Endodermal cell (in vitro differentiated cells): Measurements from ENCODE around the gene COL1A1. TPM values are rescaled to one million over a fixed set of nuclear protein-coding genes. Genes with fewer than 3 reads are reported as not detected.

Source experiments
- DNase-seq: peaks from one replicate; pipeline ENCODE4 v3.0.0-alpha.2; 2017
- H3K27ac ChIP-seq: 2 replicates; pipeline ENCODE4 v1.5.1; 2013; ENCODE audit warnings: mild to moderate bottlenecking, low read depth, low read length, moderate library complexity
- H3K27me3 ChIP-seq: 2 replicates; pipeline ENCODE4 v1.6.1; 2013; ENCODE audit warnings: mild to moderate bottlenecking, low read length, moderate library complexity; ENCODE audit not compliant: insufficient read depth, control insufficient read depth, poor library complexity, severe bottlenecking
- H3K36me3 ChIP-seq: 2 replicates; pipeline ENCODE4 v1.7.0; 2013; ENCODE audit warnings: mild to moderate bottlenecking, low read length, moderate library complexity; ENCODE audit not compliant: control insufficient read depth, insufficient read depth
- H3K4me1 ChIP-seq: one replicate; pipeline ENCODE4 v1.7.0; 2013; ENCODE audit warnings: low read length; ENCODE audit not compliant: control insufficient read depth, insufficient read depth
- H3K4me3 ChIP-seq: 2 replicates; pipeline ENCODE4 v1.5.1; 2013; ENCODE audit warnings: mild to moderate bottlenecking, low read length, moderate library complexity
- H3K9ac ChIP-seq: 2 replicates; pipeline ENCODE4 v1.6.1; 2013; ENCODE audit warnings: mild to moderate bottlenecking, low read length, moderate library complexity; ENCODE audit not compliant: poor library complexity, severe bottlenecking; ENCODE audit errors: extremely low read depth
- H3K9me3 ChIP-seq: 2 replicates; pipeline ENCODE4 v1.6.1; 2013; ENCODE audit warnings: mild to moderate bottlenecking, low read length, moderate library complexity; ENCODE audit not compliant: control insufficient read depth
- H3K27ac Mint-ChIP-seq: 2 replicates; pipeline ENCODE4 v1.8.0; 2020; ENCODE audit warnings: mixed read lengths
- H3K27me3 Mint-ChIP-seq: 2 replicates; pipeline ENCODE4 v1.8.0; 2021; ENCODE audit warnings: mild to moderate bottlenecking, mixed read lengths; ENCODE audit not compliant: insufficient read depth
- H3K36me3 Mint-ChIP-seq: 2 replicates; pipeline ENCODE4 v1.8.0; 2020; ENCODE audit warnings: low read depth, mixed read lengths
- H3K4me1 Mint-ChIP-seq: 2 replicates; pipeline ENCODE4 v1.8.0; 2020; ENCODE audit warnings: mixed read lengths
- H3K4me3 Mint-ChIP-seq: 2 replicates; pipeline ENCODE4 v1.8.0; 2020; ENCODE audit warnings: mild to moderate bottlenecking, moderate library complexity, mixed read lengths
- H3K9me3 Mint-ChIP-seq: 2 replicates; pipeline ENCODE4 v1.8.0; 2020; ENCODE audit warnings: mild to moderate bottlenecking, mixed read lengths
- CTCF ChIP-seq: fragments of 200-600 bp; sonication (generic); conservative IDR thresholded peaks from 2 replicates; pipeline ENCODE4 v1.5.0; 2021; ENCODE audit warnings: antibody characterized with exemption, mild to moderate bottlenecking
- WGBS, 2 experiments: methylation state at CpG; one replicate each; pipeline versions ENCODE4 v1.1.5 to v1.1.7; 2013; ENCODE audit warnings: missing lambda C conversion rate in 2 of 2, mixed read lengths in 1 of 2; ENCODE audit not compliant: insufficient coverage in 1 of 2, insufficient read length in 1 of 2; 5-methylcytosine and 5-hydroxymethylcytosine counted together
- total RNA-seq, 2 donors: library from RNA; stranded (reverse); fragmentation: NEBNext Ultra II Directional in 1 of 2; extraction: Animal tissue kit (Norgen Biotek cat#: 25700) in 1 of 2; gene quantifications; 2 replicates in 1 of 2; 3 replicates in 1 of 2; pipeline ENCODE4 v1.2.1, GENCODE V29; 2021

Gene COL1A1
- total RNA-seq, 2 donors from 2014 or later: 62.2 to 85.6 TPM

- peaks cover 30% of the 10 kb centered on the region for H3K4me1 Mint-ChIP-seq
- H3K27ac Mint-ChIP-seq: no peak overlapping the region
- H3K27me3 Mint-ChIP-seq: peaks cover 64% of the 10 kb centered on the region
These were observed 2.3 kb upstream of the COL1A1 start for GRCh38 chr17:50203604-50204345.

GRCh38 chr17:50203086-50203485, 1.7 kb upstream of the COL1A1 start:
- Mint-ChIP-seq H3K4me3 (no peak overlapping the region), H3K9me3 (no peaks in the 10 kb centered on the region), H3K27ac (no peak overlapping the region)

More at GRCh38 chr17:50203604-50204345, 2.3 kb upstream of the COL1A1 start:
- Mint-ChIP-seq H3K4me3 (no peak overlapping the region), H3K36me3 (no peaks in the 10 kb centered on the region), H3K9me3 (no peaks in the 10 kb centered on the region)
- H3K27me3 ChIP-seq: peaks cover 23% of the 10 kb centered on the region
- H3K27ac ChIP-seq: no peak overlapping the region
- H3K4me3 ChIP-seq: no peak overlapping the region
- H3K36me3 ChIP-seq: no peaks in the 10 kb centered on the region
- no peak for TF ChIP-seq CTCF
- no peak for DNase-seq
- 60 to 86% methylated on average over 1 to 10 of the region's 13 CpGs for WGBS, 2 experiments
- peaks cover 4% of the 10 kb centered on the region for H3K4me1 ChIP-seq
- H3K9ac ChIP-seq: no peak overlapping the region
- no peaks in the 10 kb centered on the region for H3K9me3 ChIP-seq

More at GRCh38 chr17:50203086-50203485, 1.7 kb upstream of the COL1A1 start:
- Histone ChIP-seq H3K9ac (no peak overlapping the region), H3K36me3 (no peaks in the 10 kb centered on the region), H3K4me1 (no peaks in the 10 kb centered on the region), H3K9me3 (no peaks in the 10 kb centered on the region), H3K4me3 (no peak overlapping the region), H3K27ac (no peak overlapping the region), H3K27me3 (peaks cover 23% of the 10 kb centered on the region)
- TF ChIP-seq CTCF: no peak
- peaks cover 23% of the 10 kb centered on the region for H3K4me1 Mint-ChIP-seq
- peaks cover 64% of the 10 kb centered on the region for H3K27me3 Mint-ChIP-seq
- DNase-seq: no peak
- no peaks in the 10 kb centered on the region for H3K36me3 Mint-ChIP-seq
- 88 to 93% methylated on average over 5 to 14 of the region's 14 CpGs for WGBS, 2 experiments
